Activated CD8-positive, alpha-beta memory T cell treated with anti-CD3 and anti-CD28 coated beads for 24 hours (primary cell): ENCODE results near the gene FBXO44.
A peak's percentile ranks its signal among the peaks of the same experiment; 100 is the strongest.
"Not testable (repeated sequence)": the region's sequence is repeated elsewhere in the genome, so short reads cannot be mapped to it uniquely, and the experiment has no call there.

Experiments
- DNase-seq: peaks from one replicate; pipeline ENCODE4 v3.0.0-alpha.2; 2020

The FBXO44 gene

GRCh38 chr1:11654137-11654938 lies at the start of gene FBXO44, which contains the start of gene FBXO2:
TSS of gene FBXO44 (plus strand) at chr1:11654877. CDS start at chr1:11655836, 959 bp downstream.
TSS of gene FBXO2 (minus strand) at chr1:11654429. CDS start at chr1:11654340, 89 bp downstream.
- DNase-seq = peak; percentile 85

- no peak for DNase-seq
Measured at GRCh38 chr1:11606775-11607174, 47.9 kb upstream of the FBXO44 start.

GRCh38 chr1:11608596-11609130 lies 46.0 kb upstream of the FBXO44 start:
- DNase-seq = not testable (repeated sequence)

GRCh38 chr1:11609378-11609777 lies 45.3 kb upstream of the FBXO44 start:
- DNase-seq = not testable (repeated sequence)

GRCh38 chr1:11610629-11611180 lies 44.0 kb upstream of the FBXO44 start:
- no peak for DNase-seq

GRCh38 chr1:11611638-11612327 lies 42.9 kb upstream of the FBXO44 start:
- no peak for DNase-seq

GRCh38 chr1:11613347-11613746 lies 41.3 kb upstream of the FBXO44 start:
- DNase-seq = no peak

GRCh38 chr1:11615090-11615489 lies 39.6 kb upstream of the FBXO44 start:
- no peak for DNase-seq

GRCh38 chr1:11616766-11617165 lies 37.9 kb upstream of the FBXO44 start:
- DNase-seq = no peak

- DNase-seq = no peak
Measured at GRCh38 chr1:11617314-11617713, 37.4 kb upstream of the FBXO44 start.

- DNase-seq = no peak
Measured at GRCh38 chr1:11617741-11618140, 36.9 kb upstream of the FBXO44 start.

GRCh38 chr1:11620405-11620804 lies 34.3 kb upstream of the FBXO44 start:
- no peak for DNase-seq

GRCh38 chr1:11620924-11621323 lies 33.8 kb upstream of the FBXO44 start:
- DNase-seq = no peak

GRCh38 chr1:11622398-11622797 lies 32.3 kb upstream of the FBXO44 start:
- DNase-seq = no peak

GRCh38 chr1:11623702-11624101 lies 31.0 kb upstream of the FBXO44 start:
- DNase-seq = no peak

GRCh38 chr1:11626551-11626950 lies 28.1 kb upstream of the FBXO44 start:
- no peak for DNase-seq

- no peak for DNase-seq
Measured at GRCh38 chr1:11628767-11629166, 25.9 kb upstream of the FBXO44 start.

GRCh38 chr1:11629184-11630016 lies 25.3 kb upstream of the FBXO44 start:
- no peak for DNase-seq

GRCh38 chr1:11634365-11635192 lies 20.1 kb upstream of the FBXO44 start:
- no peak for DNase-seq

- DNase-seq = no peak
Measured at GRCh38 chr1:11638121-11638520, 16.6 kb upstream of the FBXO44 start.

GRCh38 chr1:11639372-11639771 lies 15.3 kb upstream of the FBXO44 start:
- DNase-seq = no peak

GRCh38 chr1:11640101-11640500 lies 14.6 kb upstream of the FBXO44 start:
- no peak for DNase-seq
